HG03097 (cell line): Measurements from ENCODE around the gene TMCO1.
"Not testable (repeated sequence)": the region's sequence is repeated elsewhere in the genome, so short reads cannot be mapped to it uniquely, and the experiment has no call there.

Source experiments
- ATAC-seq: cut with Tn5 transposase; IDR thresholded peaks from one replicate; pipeline ENCODE4 v1.9.1; 2021; ENCODE audit not compliant: unreplicated experiment, low FRiP score

The TMCO1 gene

DNA sequence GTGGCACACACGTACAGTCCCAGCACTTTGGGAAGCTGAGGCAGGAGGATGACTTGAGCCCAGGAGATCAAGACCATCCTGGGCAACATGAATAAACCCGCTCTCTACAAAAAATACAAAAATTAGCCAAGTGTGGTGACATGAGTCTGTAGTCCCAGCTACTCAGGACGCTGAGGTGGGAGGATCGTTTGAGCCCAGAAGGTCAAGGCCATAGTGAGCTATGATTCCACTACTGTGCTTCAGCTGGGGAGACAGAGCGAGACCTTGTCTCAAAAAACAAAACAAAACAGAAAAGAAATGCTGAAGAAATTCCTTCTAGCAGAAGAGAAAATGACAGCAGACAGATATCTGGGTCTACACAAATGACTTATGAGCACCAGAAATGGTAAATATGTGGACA, 80.6 kb downstream of the TMCO1 start:
- ATAC-seq: no peak

- no peak for ATAC-seq
Measured at GRCh38 chr1:165686971-165687433, 81.7 kb downstream of the TMCO1 start.

GRCh38 chr1:165686121-165686970, 82.3 kb downstream of the TMCO1 start:
- ATAC-seq: no peak

DNA sequence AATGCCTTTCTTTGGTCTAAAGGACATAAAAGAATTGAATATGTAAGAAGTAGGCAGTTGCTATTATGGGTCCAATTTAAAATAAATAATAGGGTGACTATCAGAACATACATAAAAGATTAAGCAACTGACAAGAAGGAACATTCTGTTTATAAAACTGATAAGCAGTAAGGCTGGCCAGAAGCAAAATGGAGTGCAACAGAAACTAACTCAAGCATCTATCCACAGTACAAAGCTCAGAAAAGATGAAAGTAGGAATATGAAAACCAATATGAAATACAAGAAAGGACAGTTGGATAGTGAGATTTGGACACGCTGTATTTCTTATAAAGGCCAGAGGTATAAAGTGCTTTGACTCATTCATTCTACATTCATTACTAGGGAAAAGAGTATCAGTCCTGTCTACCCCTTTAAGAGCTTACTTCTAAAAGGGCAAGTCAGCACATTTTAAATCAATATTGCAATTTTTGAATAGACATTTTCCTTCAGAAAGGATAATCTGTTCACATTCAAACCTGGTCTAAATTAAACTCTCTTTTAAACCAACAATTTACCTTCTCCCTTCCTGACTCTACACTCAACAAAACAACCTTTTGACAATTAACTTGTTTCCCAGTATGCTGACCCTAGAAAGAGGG, 84.7 kb downstream of the TMCO1 start:
- ATAC-seq: no peak

DNA sequence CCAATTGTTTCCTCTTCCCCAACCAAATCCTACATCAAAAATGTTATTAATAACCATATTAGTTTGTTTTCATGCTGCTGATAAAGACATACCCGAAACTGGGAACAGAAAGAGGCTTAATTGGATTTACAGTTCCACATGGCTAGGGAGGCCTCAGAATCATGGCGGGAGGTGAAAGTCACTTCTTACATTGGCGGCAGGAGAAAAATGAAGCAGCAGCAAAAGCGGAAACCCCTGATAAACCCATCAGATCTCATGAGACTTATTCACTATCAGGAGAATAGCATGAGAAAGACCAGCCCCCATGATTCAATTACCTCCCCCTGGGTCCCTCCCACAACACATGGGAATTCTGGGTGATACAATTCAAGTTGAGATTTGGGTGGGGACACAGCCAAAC, 87.9 kb downstream of the TMCO1 start:
- ATAC-seq: not testable (repeated sequence)

DNA sequence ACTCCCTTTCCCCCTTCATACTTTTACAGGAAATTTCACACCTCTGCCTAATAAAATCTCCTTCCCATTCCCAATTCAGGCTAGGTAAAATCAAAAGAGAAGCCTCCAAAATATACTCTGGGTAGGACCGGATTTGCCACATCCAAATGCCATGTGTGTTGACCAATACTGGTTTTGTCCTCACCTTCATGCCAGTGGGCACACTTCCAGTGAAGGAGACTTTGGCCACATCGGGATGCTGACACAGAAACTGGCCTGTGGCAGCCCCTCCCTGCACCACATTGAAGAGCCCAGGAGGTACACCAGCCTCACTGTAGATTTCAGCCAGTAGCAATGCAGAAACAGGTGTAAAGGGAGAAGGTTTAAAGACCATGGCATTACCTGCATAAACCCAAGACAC, 88.4 kb downstream of the TMCO1 start:
- no peak for ATAC-seq

GRCh38 chr1:165679282-165680036, 89.2 kb downstream of the TMCO1 start:
- ATAC-seq: no peak

- ATAC-seq: no peak
Measured at GRCh38 chr1:165678509-165678908, 90.2 kb downstream of the TMCO1 start.
